HepG2 (cell line): ENCODE measurements around the gene RPL37A. TPM values are rescaled to one million over a fixed set of nuclear protein-coding genes. Genes with fewer than 3 reads are reported as not detected.
A peak's percentile ranks its signal among the peaks of the same experiment; 100 is the strongest.

Experiments
- ATAC-seq: fragments of 200-7000 bp; cut with Tn5 transposase; 3 replicates; pipeline ENCODE4 v1.9.1; 2020; ENCODE audit warnings: mild to moderate bottlenecking, moderate library complexity
- BruUV-seq: library from RNA; stranded (reverse); fragments of 400-500 nt; replicated peaks from 2 replicates; lab custom pipeline; 2021; lab: Mats Ljungman, UMichigan
- CTCF ChIA-PET: fragments of 300-600 bp; formaldehyde crosslinking; extraction: SDS; loops from one replicate; lab custom pipeline; 2021; ENCODE audit warnings: low total read pairs, inconsistent platforms, low intra/inter-chr PET ratio; lab: Yijun Ruan, JAX
- POLR2A ChIA-PET: fragments of 350-600 bp; sonication (Branson Sonifier 250); formaldehyde crosslinking; loops from one replicate; lab custom pipeline; 2020; ENCODE audit warnings: antibody characterized with exemption, inconsistent platforms; lab: Yijun Ruan, JAX
- DNase-seq: peaks from one replicate; pipeline ENCODE4 v3.0.0-alpha.2; 2015; ENCODE audit warnings: low spot score
- FAIRE-seq: peaks from 3 replicates; lab custom pipeline; 2011; peaks lifted over from hg19 to GRCh38; lab: Jason Lieb, UNC
- H2AFZ ChIP-seq: one replicate; pipeline ENCODE4 v1.6.1; 2011; ENCODE audit warnings: low read length, inconsistent platforms
- H3K27ac ChIP-seq: fragments of 300-600 bp; 3 replicates; pipeline ENCODE4 v1.8.0; 2011; ENCODE audit warnings: mixed run types, mild to moderate bottlenecking, mixed read lengths, low read length, inconsistent platforms; ENCODE audit not compliant: insufficient read depth; ENCODE audit errors: extremely low read length
- H3K27me3 ChIP-seq, 2 experiments: fragments of 200-600 bp in 1 of 2; 2 replicates in 1 of 2; 3 replicates in 1 of 2; pipeline versions ENCODE4 v1.6.0 to v1.8.0; 2011; ENCODE audit warnings: low read length in 2 of 2, mild to moderate bottlenecking in 2 of 2, moderate library complexity in 2 of 2, inconsistent platforms in 1 of 2; ENCODE audit not compliant: insufficient read depth in 2 of 2, control insufficient read depth in 1 of 2
- H3K36me3 ChIP-seq, 2 experiments: fragments of 200-600 bp in 1 of 2; replicated peaks in 1 of 2; 2 replicates in 1 of 2; 3 replicates in 1 of 2; pipeline versions ENCODE4 v1.5.1 to v1.8.0; 2011; ENCODE audit warnings: low read length in 2 of 2, inconsistent platforms in 1 of 2; ENCODE audit not compliant: insufficient read depth in 2 of 2, control insufficient read depth in 1 of 2
- H3K4me1 ChIP-seq: 2 replicates; pipeline ENCODE4 v1.5.1; 2012; ENCODE audit warnings: low read length, inconsistent platforms; ENCODE audit not compliant: insufficient read depth
- H3K4me2 ChIP-seq: 2 replicates; pipeline ENCODE4 v1.6.0; 2011; ENCODE audit warnings: low read depth, low read length, inconsistent platforms
- H3K4me3 ChIP-seq, 3 experiments: fragments of 200-600 bp in 1 of 3; sonication (generic), shearing (Covaris generic) in 1 of 3; replicated peaks in 1 of 3; 2 replicates each; pipeline ENCODE4 v1.5.1; 2011 to 2016; ENCODE audit warnings: low read length in 3 of 3, inconsistent platforms in 2 of 3, low read depth in 2 of 3, mild to moderate bottlenecking in 2 of 3, control low read depth in 1 of 3, mixed read lengths in 1 of 3; ENCODE audit not compliant: insufficient read depth in 1 of 3
- H3K79me2 ChIP-seq: one replicate; pipeline ENCODE4 v1.6.1; 2011; ENCODE audit warnings: low read length, inconsistent platforms; ENCODE audit not compliant: insufficient read depth
- H3K9ac ChIP-seq: 2 replicates; pipeline ENCODE4 v1.6.0; 2011; ENCODE audit warnings: mild to moderate bottlenecking, low read depth, low read length, inconsistent platforms; ENCODE audit not compliant: insufficient read depth
- H3K9me3 ChIP-seq: 2 replicates; pipeline ENCODE4 v1.5.1; 2012; ENCODE audit warnings: mild to moderate bottlenecking, low read length
- H4K20me1 ChIP-seq: 2 replicates; pipeline ENCODE4 v1.6.0; 2011; ENCODE audit warnings: inconsistent platforms, mild to moderate bottlenecking, low read length, moderate library complexity; ENCODE audit not compliant: insufficient read depth
- ELF3 ChIP-seq: IDR thresholded peaks from 2 replicates; pipeline ENCODE4 v1.6.1; 2016; ENCODE audit warnings: missing genetic modification reagents, missing compliant biosample characterization
- HOXA5 ChIP-seq: sonication (generic); formaldehyde crosslinking; IDR thresholded peaks from 2 replicates; pipeline ENCODE4 v1.4.0; 2020; ENCODE audit warnings: missing genetic modification reagents
- MAFK ChIP-seq, 2 experiments: IDR thresholded peaks in 1 of 2; conservative IDR thresholded peaks in 1 of 2; 2 replicates each; pipeline ENCODE4 v1.6.1; 2011; ENCODE audit warnings: improper control_type of control experiment in 2 of 2, low read length in 2 of 2
- ZNF670 ChIP-seq: sonication (generic); formaldehyde crosslinking; IDR thresholded peaks from 2 replicates; pipeline ENCODE4 v1.8.0; 2022; ENCODE audit warnings: mild to moderate bottlenecking, missing genetic modification reagents, borderline replicate concordance
- ZSCAN9 ChIP-seq: IDR thresholded peaks from 2 replicates; pipeline ENCODE4 v1.6.1; 2016; ENCODE audit warnings: borderline replicate concordance
- WGBS: methylation state at CpG from one replicate; pipeline ENCODE4 v1.1.6; 2017; ENCODE audit warnings: low lambda C conversion rate; 5-methylcytosine and 5-hydroxymethylcytosine counted together
- in situ Hi-C: cut with HindIII; loops from 2 replicates; pipeline ENCODE4 v1.10.0; 2017; ENCODE audit warnings: low pct_unique_long_range_greater_than_20kb; ENCODE audit not compliant: extremely low pct_ligation_motif_present
- intact Hi-C: fragments of 100-400 bp; cut with micrococcal nuclease; formaldehyde crosslinking; loops from one replicate; pipeline ENCODE4 v1.10.0; 2022; ENCODE audit not compliant: unreplicated experiment
- polyA plus RNA-seq, 8 experiments: library from polyadenylated mRNA; depleted of rRNA in 3 of 8; stranded (reverse) in 7 of 8; unstranded in 1 of 8; fragments of >200 nt; fragmentation: Illumina TruSeq in 4 of 8; extraction: Trizol in 4 of 8; gene quantifications; 2 replicates each; pipeline versions ENCODE4 v1.2.1 to v1.2.3, GENCODE V29; 2011 to 2016; ENCODE audit warnings: low read depth in 4 of 8, missing spikeins in 1 of 8, mixed read lengths in 1 of 8; ENCODE audit not compliant: insufficient read depth in 1 of 8
- total RNA-seq, 5 experiments: library from RNA; depleted of rRNA; stranded (reverse); fragments of >200 nt; fragmentation: Illumina TruSeq; extraction: Trizol; gene quantifications; 2 replicates each; pipeline ENCODE4 v1.2.3, GENCODE V29; 2016; ENCODE audit warnings: low read depth in 1 of 5

Gene RPL37A
- total and polyA plus RNA-seq, 2 of the 13 experiments (the other 11 are each of a cell fraction or from before 2014, with no cell fraction given): 6,902 to 7,910 TPM

- TF ChIP-seq ELF3 (CRISPR knock-in tag) (peak; percentile 14; the same call in 1 of the 2 replicates), ZSCAN9 (0 out of 2 replicates have a peak, but pooled peaks have one; percentile 57), HOXA5 (0 out of 2 replicates have a peak, but pooled peaks have one; percentile 43)
- TF ChIP-seq, all 625 proteins: peak for 40
Measured at GRCh38 chr2:216519154-216519762, 20.6 kb downstream of the RPL37A start (continued).

GRCh38 chr2:216520112-216520511 is 21.5 kb downstream of the RPL37A start:
- in situ Hi-C loops: loop anchor here (25.0 kb wide), 2 partner anchors 817 to 992 kb away; no protein-coding TSS in a partner anchor
- no peak overlapping the region for H3K4me2 ChIP-seq
- no peak overlapping the region for H2AFZ ChIP-seq
- TF ChIP-seq MAFK (conservative IDR thresholded peaks at IDR 0.05 in 1 of 2, IDR thresholded peaks at IDR 0.05 in 1 of 2; ENCODE audit: low read length in 2 of 2): peak in 1 of 2 experiments; percentile 24; a peak in 1 of 4 replicates
- TF ChIP-seq ZNF670 (CRISPR knock-in tag): no peak
- no peaks in the 10 kb centered on the region for H3K36me3 ChIP-seq
- no peak overlapping the region for H3K4me3 ChIP-seq
- H3K9me3 ChIP-seq: no peaks in the 10 kb centered on the region
- DNase-seq (no peak), FAIRE-seq (no peak), ATAC-seq (no peak)
- H3K9ac ChIP-seq: no peak overlapping the region
- POLR2A ChIA-PET: interaction anchor here (1.2 to 2.5 kb wide), 5 partner anchors 12 to 147 kb away, joined by 3 to 10 read pairs (median 5); partner anchors contain the start of genes IGFBP2 and RPL37A
- BruUV-seq: no TSS peak
- H4K20me1 ChIP-seq: no peaks in the 10 kb centered on the region
- H3K27me3 ChIP-seq: no peaks in the 10 kb centered on the region
- intact Hi-C loops: no loop called here
- WGBS: 97% methylated on average over 4 of the region's 4 CpGs
- CTCF ChIA-PET: interaction anchor here (1.6 to 8.2 kb wide), 2 partner anchors 142 to 147 kb away, joined by 11 to 257 read pairs; no protein-coding TSS in a partner anchor
- no peaks in the 10 kb centered on the region for H3K79me2 ChIP-seq
- peaks cover 31% of the 10 kb centered on the region for H3K4me1 ChIP-seq
- H3K27ac ChIP-seq: no peak overlapping the region
